GM18499 (cell line): ENCODE measurements around the gene TM9SF2.
"Not testable (repeated sequence)": the region's sequence is repeated elsewhere in the genome, so short reads cannot be mapped to it uniquely, and the experiment has no call there.

Source experiments
- ATAC-seq: cut with Tn5 transposase; IDR thresholded peaks from one replicate; pipeline ENCODE4 v1.9.1; 2021; ENCODE audit warnings: moderate number of reproducible peaks; ENCODE audit not compliant: insufficient read depth, unreplicated experiment

TM9SF2 gene

GRCh38 chr13:99568901-99569300 lies 67.6 kb downstream of the TM9SF2 start:
- not testable (repeated sequence) for ATAC-seq

- ATAC-seq = no peak
Measured at GRCh38 chr13:99572131-99572530, 70.9 kb downstream of the TM9SF2 start.

DNA sequence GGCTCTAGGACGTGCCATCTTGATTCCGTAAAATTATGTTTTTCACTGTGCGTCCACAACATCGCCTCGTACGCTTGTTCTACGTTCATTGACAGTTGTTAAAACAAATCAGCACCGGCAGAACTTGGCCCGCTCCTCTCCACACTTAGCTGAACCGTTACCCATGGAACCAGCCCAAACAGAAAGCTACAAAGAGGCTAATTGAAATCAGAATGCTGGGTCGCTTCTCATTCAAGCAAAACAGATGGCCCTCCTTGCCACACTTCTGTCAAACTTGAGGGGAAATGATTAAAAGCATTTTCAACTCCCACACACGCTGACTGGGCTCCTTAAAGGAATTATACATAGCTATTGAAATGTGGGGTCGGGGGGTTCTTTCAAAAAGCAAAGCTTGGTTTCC lies 71.6 kb downstream of the TM9SF2 start:
- ATAC-seq = no peak

GRCh38 chr13:99575376-99576120 lies 74.3 kb downstream of the TM9SF2 start:
- no peak for ATAC-seq

- no peak for ATAC-seq
Measured at GRCh38 chr13:99577934-99578917, 77.0 kb downstream of the TM9SF2 start.

DNA sequence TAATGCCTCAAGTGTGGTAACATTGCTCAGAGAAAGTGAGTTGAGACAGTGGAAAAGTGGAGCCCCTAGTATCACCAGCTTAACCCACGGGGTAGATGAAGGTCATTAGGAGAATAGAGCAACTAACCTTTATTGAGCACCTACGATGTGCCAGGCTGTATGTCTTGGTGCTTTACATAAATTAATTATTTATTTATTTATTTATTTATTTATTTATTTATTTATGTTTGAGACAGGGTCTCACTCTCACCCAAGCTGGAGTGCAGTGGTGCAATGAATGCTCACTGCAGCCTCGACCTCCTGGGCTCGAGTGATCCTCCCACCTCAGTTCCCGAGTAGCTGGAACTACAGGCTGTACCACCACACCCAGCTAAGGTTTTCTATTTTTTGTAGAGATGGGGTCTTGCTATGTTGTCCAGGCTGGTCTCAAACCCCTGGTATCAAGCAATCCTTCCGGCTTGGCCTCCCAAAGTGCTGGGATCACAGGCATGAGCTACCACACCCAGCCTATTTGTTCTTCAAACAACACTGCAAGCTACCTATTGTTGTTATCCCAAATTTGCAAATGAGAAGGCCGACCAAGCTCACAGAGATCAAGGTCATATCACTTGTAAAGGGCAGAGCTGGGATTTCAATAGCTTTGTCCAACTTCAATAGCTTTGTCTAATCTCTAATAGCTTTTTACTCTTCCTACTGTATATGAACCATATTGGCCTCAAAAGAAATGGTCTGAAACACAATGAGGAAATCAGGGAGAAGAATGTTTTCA lies 79.4 kb downstream of the TM9SF2 start:
- no peak for ATAC-seq

GRCh38 chr13:99582511-99582910 lies 81.2 kb downstream of the TM9SF2 start:
- ATAC-seq = no peak

DNA sequence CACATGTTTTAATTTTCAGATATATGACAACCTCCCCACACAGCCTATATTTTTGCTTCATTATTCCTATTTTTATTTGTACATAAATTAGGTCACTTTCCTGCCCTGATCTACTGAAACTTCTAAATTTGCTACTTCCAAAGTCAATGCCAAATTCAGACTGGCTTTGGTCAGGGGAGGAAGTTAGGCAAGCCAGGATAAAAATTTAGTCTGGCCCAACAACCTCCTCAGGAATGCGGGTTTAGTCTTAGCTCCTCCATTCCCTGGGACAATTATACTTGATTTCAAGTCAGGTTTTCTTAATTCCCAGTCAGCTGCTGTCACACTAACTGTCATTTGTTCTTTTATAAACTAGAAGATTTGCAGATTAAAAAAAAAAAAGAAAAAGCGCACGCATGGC lies 84.3 kb downstream of the TM9SF2 start:
- ATAC-seq = no peak

DNA sequence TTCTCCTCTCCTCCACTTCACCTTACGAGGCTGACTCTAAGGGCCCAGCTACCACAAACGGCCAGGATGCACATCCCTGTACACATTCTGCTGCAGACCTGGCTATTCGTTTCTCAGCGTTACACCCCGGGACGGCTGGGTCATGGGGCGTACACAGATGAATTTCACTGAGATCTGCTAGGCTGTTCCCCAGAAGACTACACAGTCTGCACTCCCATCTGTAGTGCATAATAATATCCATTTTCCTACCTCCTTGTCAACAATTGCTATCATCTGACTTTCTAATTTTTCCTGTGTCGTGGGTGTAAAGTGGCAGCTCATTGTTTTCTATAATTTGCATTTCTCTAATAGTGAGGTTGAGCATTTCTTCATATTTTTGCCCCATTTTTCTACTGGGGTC lies 85.7 kb downstream of the TM9SF2 start:
- ATAC-seq = no peak

GRCh38 chr13:99587893-99588606 lies 86.8 kb downstream of the TM9SF2 start:
- no peak for ATAC-seq

GRCh38 chr13:99589575-99589974 lies 88.3 kb downstream of the TM9SF2 start:
- ATAC-seq = no peak

DNA sequence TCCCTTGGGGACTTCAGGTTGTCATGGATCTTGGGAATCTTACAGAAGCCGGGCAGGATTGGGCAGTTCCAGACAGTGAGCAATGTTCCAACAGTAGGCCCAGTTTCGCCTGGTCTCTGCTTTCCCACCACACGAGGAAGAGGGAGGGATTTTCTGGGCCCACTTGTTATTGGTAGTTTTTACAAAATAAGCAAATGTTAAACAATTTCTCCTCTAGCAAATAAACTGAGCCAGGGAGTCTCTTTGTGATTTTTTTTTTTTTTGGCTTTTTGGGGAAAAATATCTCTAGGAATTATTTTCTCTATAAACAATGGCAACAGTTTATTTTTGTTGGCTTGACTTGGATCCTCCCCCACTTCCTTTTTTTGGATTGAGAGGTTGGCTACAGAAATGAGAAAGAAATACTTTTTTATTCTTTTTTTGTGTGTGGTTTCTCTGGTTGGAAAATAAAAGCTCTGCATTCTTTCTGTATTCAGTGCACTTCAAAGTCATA lies 89.3 kb downstream of the TM9SF2 start:
- ATAC-seq = no peak

DNA sequence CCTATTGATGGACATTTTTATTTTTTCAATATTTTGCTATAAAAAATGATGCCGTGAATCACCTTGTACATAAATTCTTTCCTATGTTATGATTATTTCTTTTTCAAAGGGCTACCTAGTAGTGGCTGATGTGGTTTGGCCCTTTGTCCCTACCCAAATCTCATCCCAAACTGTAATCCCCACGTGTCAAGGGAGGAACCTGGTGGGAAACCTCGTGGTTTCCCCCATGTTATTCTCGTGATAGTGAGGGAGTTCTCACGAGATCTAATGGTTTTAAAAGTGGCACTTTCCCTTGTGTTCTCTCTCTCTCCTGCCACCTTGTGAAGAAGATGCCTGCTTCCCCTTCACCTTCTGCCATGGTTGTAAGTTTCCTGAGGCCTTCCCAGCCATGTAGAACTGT lies 94.9 kb downstream of the TM9SF2 start:
- no peak for ATAC-seq

- ATAC-seq = no peak
Measured at GRCh38 chr13:99600318-99600717, 99.0 kb downstream of the TM9SF2 start.

- no peak for ATAC-seq
Measured at GRCh38 chr13:99601535-99601934, 100.3 kb downstream of the TM9SF2 start.

- no peak for ATAC-seq
Measured at GRCh38 chr13:99604636-99605035, 103.4 kb downstream of the TM9SF2 start.

DNA sequence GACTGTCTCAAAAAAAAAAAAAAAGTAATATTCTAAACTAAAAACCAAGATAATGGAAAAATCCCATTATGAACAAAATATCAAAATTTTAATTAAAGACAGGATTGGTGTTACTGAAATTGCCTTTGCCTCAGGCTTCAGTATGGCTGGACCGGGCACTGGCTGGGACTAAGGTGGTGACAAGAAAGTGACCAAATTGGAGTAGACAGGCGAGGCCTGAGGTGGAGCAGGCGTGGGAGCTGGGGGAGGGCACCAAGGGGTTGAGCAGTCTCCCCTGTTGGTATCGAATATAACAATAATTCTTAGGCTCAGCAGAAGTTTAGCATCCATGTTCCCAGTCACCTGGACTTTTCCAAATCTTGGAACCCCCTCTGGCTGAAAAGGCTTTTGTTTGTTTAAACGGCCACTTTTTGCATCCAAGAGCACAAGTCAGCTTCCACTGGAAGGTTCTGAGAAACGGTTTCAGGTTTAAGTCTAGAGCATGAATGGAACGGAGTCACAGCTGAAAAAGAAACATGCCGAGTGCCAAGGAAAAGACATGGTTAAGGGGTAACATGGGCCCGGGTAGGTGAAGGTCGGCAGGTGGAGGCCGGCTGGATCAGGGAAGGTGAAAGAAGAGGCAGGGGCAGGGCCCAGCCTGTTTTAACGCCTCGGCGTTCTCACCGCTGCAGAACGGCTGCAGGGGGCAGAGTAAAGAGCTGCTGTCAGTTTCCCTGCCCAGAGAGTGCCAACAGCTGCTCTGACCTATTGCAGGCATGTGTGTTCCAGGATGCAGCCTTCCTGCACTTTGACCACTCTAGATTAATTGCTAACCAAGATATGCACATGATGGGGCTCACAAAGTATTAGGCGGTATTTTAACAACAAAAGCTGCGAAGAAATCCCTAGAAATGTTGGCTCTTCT lies 104.4 kb downstream of the TM9SF2 start:
- peak; percentile 42 for ATAC-seq

GRCh38 chr13:99606324-99607066 lies 105.2 kb downstream of the TM9SF2 start, which contains the start of gene CLYBL:
CLYBL (plus strand) TSS chr13:99606690.
- peak; percentile 39 for ATAC-seq
